Activated T-helper 2 cell treated with anti-CD3 and anti-CD28 coated beads, Interferon-gamma antibody, Interleukin-2, Interleukin-4, amounts not matched to agents 10 μg/mL and 5 μg/mL and 100 μg/mL, durations not matched to agents 14 hours and 24 hours and 36 hours (primary cell): ENCODE results near the gene FRAT1. TPM values are rescaled to one million over a fixed set of nuclear protein-coding genes. Genes with fewer than 3 reads are reported as not detected.

Source experiments
- DNase-seq: peaks from one replicate; pipeline ENCODE4 v3.0.0; 2021; ENCODE audit warnings: low spot score
- H3K27ac Mint-ChIP-seq: one replicate; pipeline ENCODE4 v1.8.0; 2021; ENCODE audit warnings: mixed read lengths
- H3K27me3 Mint-ChIP-seq: one replicate; pipeline ENCODE4 v1.8.0; 2021; ENCODE audit warnings: low read depth, mixed read lengths
- H3K36me3 Mint-ChIP-seq: one replicate; pipeline ENCODE4 v1.8.0; 2021; ENCODE audit warnings: low read depth, mixed read lengths
- H3K4me1 Mint-ChIP-seq: one replicate; pipeline ENCODE4 v1.8.0; 2021; ENCODE audit warnings: low read depth, mixed read lengths
- H3K4me3 Mint-ChIP-seq: one replicate; pipeline ENCODE4 v1.8.0; 2021; ENCODE audit warnings: low read depth, mild to moderate bottlenecking, moderate library complexity, mixed read lengths
- H3K9me3 Mint-ChIP-seq: one replicate; pipeline ENCODE4 v1.8.0; 2021; ENCODE audit warnings: mixed read lengths
- intact Hi-C: fragments of 100-400 bp; cut with micrococcal nuclease; formaldehyde crosslinking; loops from one replicate; pipeline ENCODE4 v1.15.1; 2023
- total RNA-seq: library from RNA; stranded (reverse); gene quantifications from 2 replicates; pipeline ENCODE4 v1.2.3, GENCODE V29; 2022

FRAT1 gene
- total RNA-seq, 1 donor from 2014 or later: 2.9 TPM

DNA sequence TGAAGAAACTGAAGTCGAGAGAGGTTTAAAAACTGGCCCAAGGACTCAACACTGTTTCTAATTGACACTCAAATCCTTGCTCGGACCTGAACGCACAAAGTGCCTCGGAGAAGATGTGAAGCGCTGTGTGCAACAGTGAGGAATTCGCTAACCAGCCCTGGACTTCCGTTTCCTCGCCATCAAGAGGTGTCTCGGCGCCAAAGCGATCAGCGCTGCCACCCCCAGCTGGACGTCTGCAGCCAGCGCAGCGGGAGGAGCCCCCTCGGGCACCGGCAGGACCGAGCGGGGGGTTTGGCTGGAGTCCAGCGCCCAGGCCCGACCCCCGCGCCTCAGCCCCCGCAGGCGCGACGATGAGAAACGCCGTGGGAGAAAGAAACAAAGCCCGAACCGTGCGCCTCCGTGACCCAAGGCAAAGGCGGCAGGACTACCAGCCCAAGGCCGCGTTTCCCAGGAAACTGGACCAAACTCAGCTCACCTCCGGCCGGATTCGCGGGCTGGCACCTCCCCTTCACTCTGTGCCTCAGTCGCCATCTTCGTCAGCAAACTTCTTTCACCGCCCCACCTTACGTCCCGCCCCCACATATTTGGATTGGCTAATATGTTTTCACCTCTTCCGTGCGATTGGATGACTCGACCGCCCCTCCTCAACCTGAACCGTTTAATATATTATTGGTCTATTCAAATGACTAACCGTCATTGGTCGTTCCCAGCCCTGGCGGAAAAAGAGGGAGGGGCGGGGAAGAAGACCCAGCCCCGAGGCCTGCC lies 26.8 kb upstream of the FRAT1 start, which contains the start of gene ARHGAP19:
Gene ARHGAP19, minus strand, starts transcription at position 541 of the 765 bp plus-strand sequence. Its CDS starts 10 bp downstream, at position 531.
- Mint-ChIP-seq H3K27me3 (no peaks in the 10 kb centered on the region), H3K4me1 (peaks cover 24% of the 10 kb centered on the region), H3K9me3 (no peaks in the 10 kb centered on the region), H3K36me3 (peaks cover 11% of the 10 kb centered on the region), H3K4me3 (peak within 1 kb of the TSS; percentile 94), H3K27ac (peak within 1 kb of the TSS; percentile 83)
- intact Hi-C loops: loop anchor here (1.0 to 5.0 kb wide), 4 partner anchors 26 to 206 kb away; partner anchors contain the start of genes MMS19, RRP12 and UBTD1
- DNase-seq: peak; percentile 93

DNA sequence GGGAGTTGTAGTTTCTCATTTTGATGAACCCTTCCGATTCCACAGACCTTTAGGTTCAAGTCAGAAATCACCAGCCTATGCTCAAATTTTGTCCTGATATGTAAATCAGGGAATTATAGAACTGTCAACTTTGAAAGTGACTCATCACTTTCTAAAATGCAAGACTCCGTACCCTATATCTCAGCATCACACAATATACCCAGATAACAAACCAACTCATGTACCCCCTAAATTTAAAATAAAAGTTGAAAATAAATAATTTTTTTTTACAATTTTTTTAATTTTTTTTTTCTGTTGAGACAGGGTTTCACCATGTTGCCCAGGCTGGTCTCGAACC lies 26.2 kb upstream of the FRAT1 start:
- intact Hi-C loops: loop anchor here (1.0 to 5.0 kb wide), 4 partner anchors 25 to 205 kb away; partner anchors contain the start of genes MMS19, RRP12 and UBTD1
- peak overlapping the region; percentile 73 for H3K27ac Mint-ChIP-seq
- no peak for DNase-seq
- no peaks in the 10 kb centered on the region for H3K9me3 Mint-ChIP-seq
- H3K36me3 Mint-ChIP-seq: peaks cover 11% of the 10 kb centered on the region
- H3K4me1 Mint-ChIP-seq: peaks cover 24% of the 10 kb centered on the region
- H3K27me3 Mint-ChIP-seq: peaks cover 2% of the 10 kb centered on the region
- H3K4me3 Mint-ChIP-seq: peak overlapping the region; percentile 94

DNA sequence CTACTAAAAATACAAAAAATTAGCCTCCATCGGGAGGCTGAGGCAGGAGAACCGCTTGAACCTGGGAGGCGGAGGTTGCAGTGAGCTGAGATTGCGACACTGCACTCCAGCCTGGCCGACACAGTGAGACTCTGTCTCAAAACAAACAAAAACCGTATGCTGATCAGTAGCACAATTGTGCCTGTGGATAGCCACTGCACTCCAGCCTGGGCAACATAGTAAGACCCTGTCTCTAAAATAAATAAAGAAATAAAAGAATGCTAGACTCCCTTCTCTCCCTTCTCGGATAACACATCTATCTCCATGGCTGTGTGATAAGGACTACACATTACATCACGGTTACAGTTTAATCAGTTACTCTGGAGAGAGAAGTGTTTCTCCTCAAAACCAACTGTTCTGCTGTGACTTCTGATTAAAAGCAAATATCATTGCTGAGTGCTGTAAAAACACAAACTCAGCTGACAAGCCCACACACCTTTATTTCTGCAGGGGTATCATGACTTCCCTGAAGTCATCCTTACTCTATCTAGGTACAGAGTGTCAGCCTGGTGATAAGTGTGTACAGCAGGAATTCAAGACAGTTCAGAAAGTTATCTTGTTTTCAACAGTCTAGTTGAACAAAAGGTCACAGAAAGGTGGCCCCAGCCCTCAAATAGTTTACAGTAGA lies 21.4 kb upstream of the FRAT1 start:
- no peak for DNase-seq
- Mint-ChIP-seq H3K4me1 (peaks cover 8% of the 10 kb centered on the region), H3K27ac (no peak overlapping the region), H3K27me3 (peaks cover 5% of the 10 kb centered on the region), H3K4me3 (no peak overlapping the region), H3K9me3 (no peaks in the 10 kb centered on the region), H3K36me3 (no peaks in the 10 kb centered on the region)
- intact Hi-C loops: no loop called here

DNA sequence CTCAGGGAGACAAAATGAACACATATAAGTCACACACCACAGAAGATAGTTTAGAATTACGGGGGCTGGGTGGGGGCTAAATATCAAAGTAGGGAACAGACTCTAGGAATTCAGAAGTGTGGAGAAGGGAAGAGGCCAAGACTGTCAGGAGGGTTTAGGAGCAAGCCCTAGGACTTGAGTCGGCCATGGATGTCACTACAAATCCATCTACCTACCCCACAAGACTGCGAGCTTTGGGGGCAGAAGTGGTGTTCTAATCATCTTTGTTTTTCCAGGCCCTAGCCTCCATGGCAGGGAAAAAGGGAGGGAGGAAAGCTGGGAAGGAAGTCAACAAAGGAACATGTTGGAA lies 20.9 kb upstream of the FRAT1 start:
- Mint-ChIP-seq H3K36me3 (no peaks in the 10 kb centered on the region), H3K4me1 (peaks cover 6% of the 10 kb centered on the region), H3K27ac (no peak overlapping the region), H3K9me3 (no peaks in the 10 kb centered on the region), H3K27me3 (peaks cover 5% of the 10 kb centered on the region), H3K4me3 (no peak overlapping the region)
- no peak for DNase-seq
- intact Hi-C loops: no loop called here

GRCh38 chr10:97300980-97301379 lies 18.1 kb upstream of the FRAT1 start:
- H3K9me3 Mint-ChIP-seq: no peaks in the 10 kb centered on the region
- no peaks in the 10 kb centered on the region for H3K36me3 Mint-ChIP-seq
- intact Hi-C loops: no loop called here
- no peak overlapping the region for H3K27ac Mint-ChIP-seq
- peaks cover 3% of the 10 kb centered on the region for H3K4me1 Mint-ChIP-seq
- H3K4me3 Mint-ChIP-seq: no peak overlapping the region
- no peak for DNase-seq
- peaks cover 5% of the 10 kb centered on the region for H3K27me3 Mint-ChIP-seq

DNA sequence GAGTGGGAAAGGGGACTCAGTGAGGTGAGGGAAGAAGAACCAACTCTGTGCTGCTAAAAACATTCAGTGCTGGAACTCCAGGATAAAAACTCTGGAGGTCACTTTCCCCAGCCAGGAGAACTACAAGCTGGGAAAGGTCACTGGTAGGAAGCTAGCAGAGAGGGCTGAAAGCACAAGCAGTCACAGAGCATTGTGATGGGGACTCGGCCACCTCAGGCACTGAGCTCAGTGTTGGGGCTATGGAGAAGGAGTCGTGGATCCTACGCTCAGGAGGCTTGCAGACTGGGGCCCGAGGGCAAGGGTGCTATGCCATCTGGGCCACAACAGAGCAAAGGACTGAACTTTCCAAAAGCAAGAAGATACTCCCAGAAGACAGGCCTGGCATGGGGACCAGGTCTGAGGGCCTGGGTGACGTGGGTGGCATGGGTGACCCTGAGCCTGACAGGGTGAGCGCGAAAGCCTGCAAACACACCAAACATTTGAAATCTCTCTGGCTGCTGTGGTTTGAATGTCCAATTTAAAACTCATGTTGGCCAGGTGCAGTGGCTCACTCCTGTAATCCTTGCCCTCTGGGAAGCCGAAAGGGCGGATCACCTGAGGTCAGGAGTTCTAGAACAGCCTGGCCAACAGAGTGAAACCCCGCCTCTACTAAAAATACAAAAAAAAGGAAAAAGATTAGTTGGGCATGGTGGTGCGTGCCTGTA lies 16.8 kb upstream of the FRAT1 start:
- peaks cover 5% of the 10 kb centered on the region for H3K27me3 Mint-ChIP-seq
- DNase-seq: no peak
- H3K4me3 Mint-ChIP-seq: no peak overlapping the region
- peaks cover 3% of the 10 kb centered on the region for H3K4me1 Mint-ChIP-seq
- intact Hi-C loops: no loop called here
- H3K36me3 Mint-ChIP-seq: no peaks in the 10 kb centered on the region
- H3K27ac Mint-ChIP-seq: no peak overlapping the region
- H3K9me3 Mint-ChIP-seq: no peaks in the 10 kb centered on the region

DNA sequence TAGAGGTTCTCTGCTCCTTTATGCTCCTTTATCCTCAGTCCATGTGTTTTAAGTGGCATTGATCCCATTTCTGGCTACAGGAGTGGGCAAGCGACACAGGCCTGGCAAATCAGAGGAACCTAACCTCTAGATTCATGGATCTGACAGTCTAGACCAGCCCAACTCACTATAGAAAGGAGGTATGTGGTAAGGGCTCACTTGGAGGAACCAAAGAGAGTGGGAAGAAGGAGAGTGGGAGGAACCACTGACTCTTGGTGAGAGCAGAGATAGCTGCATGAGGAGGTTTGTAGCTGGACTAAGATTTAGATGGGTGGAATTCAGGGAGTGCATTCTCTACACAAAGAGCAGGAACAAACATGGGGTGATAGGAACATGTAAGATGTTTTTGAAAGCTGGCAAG lies 11.6 kb upstream of the FRAT1 start:
- no peak for DNase-seq
- Mint-ChIP-seq H3K36me3 (no peaks in the 10 kb centered on the region), H3K9me3 (no peaks in the 10 kb centered on the region), H3K4me3 (no peak overlapping the region), H3K4me1 (peaks cover 3% of the 10 kb centered on the region), H3K27me3 (peaks cover 3% of the 10 kb centered on the region), H3K27ac (no peak overlapping the region)
- intact Hi-C loops: no loop called here

DNA sequence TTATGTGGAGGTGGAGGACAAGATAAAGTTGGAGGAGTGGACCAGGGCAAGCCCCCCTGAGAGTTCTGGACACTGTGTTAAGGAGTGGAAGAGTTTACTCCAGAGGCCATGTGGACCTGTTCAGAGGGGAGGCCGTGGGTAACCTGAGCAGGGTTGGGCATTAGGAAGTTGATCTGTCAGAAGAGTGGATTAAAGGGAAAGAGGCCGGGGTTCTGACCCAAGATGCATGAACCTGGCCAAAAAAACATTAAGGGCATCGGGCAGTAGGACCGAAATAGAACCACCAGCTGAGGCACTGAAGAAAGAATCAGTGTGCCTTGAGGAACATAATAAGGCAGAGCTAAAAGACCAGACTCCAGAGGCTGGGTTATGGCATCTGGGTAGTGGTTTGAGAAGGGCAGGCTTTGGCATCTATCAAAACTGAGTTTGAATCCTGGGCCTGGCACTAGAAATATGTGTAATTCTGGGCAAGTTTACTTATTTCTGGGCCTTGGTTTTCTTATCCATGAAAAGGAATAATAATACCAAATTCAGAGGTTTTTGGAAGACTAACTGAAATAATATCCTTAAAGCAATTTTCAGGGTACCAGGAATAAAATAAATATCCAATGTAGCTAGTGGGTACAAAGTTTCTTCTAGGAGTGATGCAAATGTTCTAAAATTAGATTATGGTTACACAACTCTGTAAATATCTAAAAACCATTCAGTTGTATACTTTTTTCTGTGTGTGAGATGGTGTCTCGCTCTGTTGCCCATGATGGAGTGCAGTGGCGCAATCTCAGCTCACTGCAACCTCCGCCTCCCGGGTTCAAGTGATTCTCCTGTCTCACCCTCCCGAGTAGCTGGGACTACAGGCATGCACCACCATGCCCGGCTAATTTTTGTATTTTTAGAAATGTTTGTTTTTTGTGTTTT lies 10.9 kb upstream of the FRAT1 start:
- H3K4me1 Mint-ChIP-seq: peaks cover 3% of the 10 kb centered on the region
- no peak overlapping the region for H3K27ac Mint-ChIP-seq
- DNase-seq: no peak
- H3K36me3 Mint-ChIP-seq: no peaks in the 10 kb centered on the region
- no peak overlapping the region for H3K4me3 Mint-ChIP-seq
- H3K9me3 Mint-ChIP-seq: no peaks in the 10 kb centered on the region
- intact Hi-C loops: no loop called here
- H3K27me3 Mint-ChIP-seq: peaks cover 3% of the 10 kb centered on the region

- no peak overlapping the region for H3K27ac Mint-ChIP-seq
- H3K27me3 Mint-ChIP-seq: peaks cover 3% of the 10 kb centered on the region
- no peaks in the 10 kb centered on the region for H3K9me3 Mint-ChIP-seq
- H3K4me3 Mint-ChIP-seq: no peak overlapping the region
- no peak for DNase-seq
- no peaks in the 10 kb centered on the region for H3K36me3 Mint-ChIP-seq
- H3K4me1 Mint-ChIP-seq: peaks cover 3% of the 10 kb centered on the region
- intact Hi-C loops: no loop called here
Observed at GRCh38 chr10:97311111-97311626, 7.9 kb upstream of the FRAT1 start.

GRCh38 chr10:97312897-97313296 lies 6.2 kb upstream of the FRAT1 start:
- Mint-ChIP-seq H3K36me3 (no peaks in the 10 kb centered on the region), H3K9me3 (no peaks in the 10 kb centered on the region), H3K27ac (no peak overlapping the region), H3K27me3 (no peaks in the 10 kb centered on the region), H3K4me1 (no peaks in the 10 kb centered on the region), H3K4me3 (no peak overlapping the region)
- no peak for DNase-seq
- intact Hi-C loops: no loop called here

- Mint-ChIP-seq H3K9me3 (no peaks in the 10 kb centered on the region), H3K4me1 (peaks cover 4% of the 10 kb centered on the region), H3K36me3 (no peaks in the 10 kb centered on the region), H3K27me3 (no peaks in the 10 kb centered on the region), H3K4me3 (no peak overlapping the region), H3K27ac (no peak overlapping the region)
- no peak for DNase-seq
- intact Hi-C loops: loop anchor here (5.0 kb wide), 1 partner anchor 183 kb away; the partner anchor contains the start of genes MMS19 and UBTD1
Observed at GRCh38 chr10:97314671-97315070, 4.4 kb upstream of the FRAT1 start.
